Measurements from ENCODE around the gene CCDC88B.

DNA sequence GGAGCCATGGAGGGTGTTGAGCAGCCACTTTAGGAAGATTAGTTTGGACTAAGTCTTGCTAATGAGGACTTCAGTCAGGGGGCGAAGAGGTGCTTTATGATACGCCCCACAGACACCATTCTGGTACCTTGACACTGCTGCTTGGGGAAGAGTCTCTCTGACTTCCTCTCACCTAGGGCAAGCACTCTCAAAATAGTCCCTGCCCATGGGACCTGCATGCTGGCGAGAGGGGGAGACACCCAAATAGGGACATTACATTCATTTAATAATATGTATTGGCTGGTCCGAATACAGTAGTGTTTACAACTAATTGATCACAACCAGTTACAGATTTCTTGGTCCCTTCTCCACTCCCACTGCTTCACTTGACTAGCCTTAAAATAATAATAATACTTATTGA, 44.2 kb upstream of the CCDC88B start:
- TF ChIP-seq CTCF (IDR thresholded peaks at IDR 0.05; ENCODE audit: insufficient read depth, low read length, poor library complexity, severe bottlenecking) (no peak), EZH2phosphoT487 (conservative IDR thresholded peaks at IDR 0.05; ENCODE audit: low read length) (no peak)

All from SU-DHL-6 (cell line).